GM18907 (cell line): ENCODE results near the gene USP6.
"Not testable (repeated sequence)": the region's sequence is repeated elsewhere in the genome, so short reads cannot be mapped to it uniquely, and the experiment has no call there.

ENCODE experiments used
- ATAC-seq: cut with Tn5 transposase; IDR thresholded peaks from one replicate; pipeline ENCODE4 v1.9.1; 2021; ENCODE audit warnings: mild to moderate bottlenecking, moderate library complexity; ENCODE audit not compliant: unreplicated experiment

USP6 gene

DNA sequence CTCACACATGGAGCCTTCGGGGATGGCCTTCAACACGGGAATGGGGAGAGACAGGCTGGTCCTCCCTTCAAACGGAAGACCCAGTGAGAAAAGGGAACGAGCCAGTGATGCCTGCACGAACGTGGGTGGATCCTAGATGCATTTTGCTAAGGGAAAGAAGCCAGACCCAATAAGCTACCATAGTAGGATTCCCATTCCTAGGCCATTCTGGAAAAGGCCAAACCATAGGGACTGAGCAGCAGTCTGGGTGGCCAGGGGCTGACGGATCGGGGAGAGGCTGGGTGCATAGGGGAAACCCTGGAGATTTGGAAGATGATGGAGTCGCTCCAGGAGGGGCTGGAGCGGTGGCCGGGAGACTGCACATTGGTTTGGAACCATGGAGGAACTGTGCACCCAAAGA is 18.7 kb downstream of the USP6 start:
- not testable (repeated sequence) for ATAC-seq

DNA sequence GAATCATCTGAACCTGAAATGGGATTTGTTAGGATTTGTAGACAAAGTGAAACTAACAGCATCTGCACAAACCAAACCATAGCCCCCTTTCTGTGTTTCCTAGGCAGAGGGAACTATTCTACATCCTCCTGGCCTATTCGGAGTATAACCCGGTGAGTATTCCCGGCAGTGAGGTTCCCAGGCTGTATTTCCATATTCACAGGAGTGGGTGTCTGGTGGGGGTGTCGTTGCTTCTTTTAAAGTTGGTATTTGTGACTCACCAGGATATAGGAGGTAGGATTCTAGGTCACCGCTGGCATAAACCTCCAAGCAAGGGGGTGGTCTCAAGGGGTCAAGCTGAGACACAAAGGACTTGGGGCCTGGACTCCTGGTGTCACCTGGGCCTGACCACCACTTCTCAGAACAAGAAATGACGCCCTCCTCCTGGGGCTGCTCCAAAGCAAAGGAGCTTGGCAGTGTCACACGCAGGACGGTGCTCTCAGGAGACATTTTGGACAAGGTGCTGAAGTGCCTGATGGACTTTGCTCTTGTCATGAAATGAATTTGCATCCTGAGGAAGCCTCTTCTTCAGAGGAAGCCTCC is 19.4 kb downstream of the USP6 start:
- not testable (repeated sequence) for ATAC-seq

DNA sequence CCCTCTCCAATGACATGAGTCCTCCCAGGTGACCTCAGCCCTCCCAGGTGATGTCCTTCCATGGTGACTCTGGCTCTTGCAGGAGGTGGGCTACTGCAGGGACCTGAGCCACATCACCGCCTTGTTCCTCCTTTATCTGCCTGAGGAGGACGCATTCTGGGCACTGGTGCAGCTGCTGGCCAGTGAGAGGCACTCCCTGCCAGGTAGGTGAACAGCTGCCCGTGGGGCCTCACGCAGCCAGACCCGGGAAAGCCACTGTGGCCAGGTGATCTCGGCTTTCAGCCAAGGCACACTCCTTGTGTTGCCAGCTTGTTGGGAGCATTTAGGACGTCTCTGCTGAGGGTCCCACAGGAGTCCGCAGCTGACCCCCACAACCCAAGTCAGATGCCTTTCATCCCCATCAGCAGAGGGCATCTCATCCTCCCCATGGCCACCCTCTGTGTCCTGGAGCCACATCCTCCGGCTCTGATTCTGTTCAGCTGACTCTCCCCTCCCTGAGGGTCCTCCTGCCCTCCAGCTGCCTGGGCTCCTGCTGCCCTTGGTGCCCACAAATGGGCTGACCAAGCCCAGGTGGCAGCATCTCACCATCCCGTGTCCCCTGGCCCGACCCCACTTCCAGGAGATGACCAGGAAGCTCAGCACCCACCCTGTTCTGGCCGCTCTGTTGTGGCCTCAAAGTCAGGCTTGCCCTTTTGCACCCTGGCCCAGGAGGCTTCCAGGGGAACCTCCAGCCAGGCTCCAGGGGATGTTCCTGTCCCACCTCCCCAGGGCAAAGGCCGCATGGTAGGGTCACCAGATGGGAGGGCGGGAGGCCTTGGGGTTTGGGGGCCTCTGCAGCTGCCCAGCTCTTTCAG is 20.1 kb downstream of the USP6 start:
- ATAC-seq = no peak

DNA sequence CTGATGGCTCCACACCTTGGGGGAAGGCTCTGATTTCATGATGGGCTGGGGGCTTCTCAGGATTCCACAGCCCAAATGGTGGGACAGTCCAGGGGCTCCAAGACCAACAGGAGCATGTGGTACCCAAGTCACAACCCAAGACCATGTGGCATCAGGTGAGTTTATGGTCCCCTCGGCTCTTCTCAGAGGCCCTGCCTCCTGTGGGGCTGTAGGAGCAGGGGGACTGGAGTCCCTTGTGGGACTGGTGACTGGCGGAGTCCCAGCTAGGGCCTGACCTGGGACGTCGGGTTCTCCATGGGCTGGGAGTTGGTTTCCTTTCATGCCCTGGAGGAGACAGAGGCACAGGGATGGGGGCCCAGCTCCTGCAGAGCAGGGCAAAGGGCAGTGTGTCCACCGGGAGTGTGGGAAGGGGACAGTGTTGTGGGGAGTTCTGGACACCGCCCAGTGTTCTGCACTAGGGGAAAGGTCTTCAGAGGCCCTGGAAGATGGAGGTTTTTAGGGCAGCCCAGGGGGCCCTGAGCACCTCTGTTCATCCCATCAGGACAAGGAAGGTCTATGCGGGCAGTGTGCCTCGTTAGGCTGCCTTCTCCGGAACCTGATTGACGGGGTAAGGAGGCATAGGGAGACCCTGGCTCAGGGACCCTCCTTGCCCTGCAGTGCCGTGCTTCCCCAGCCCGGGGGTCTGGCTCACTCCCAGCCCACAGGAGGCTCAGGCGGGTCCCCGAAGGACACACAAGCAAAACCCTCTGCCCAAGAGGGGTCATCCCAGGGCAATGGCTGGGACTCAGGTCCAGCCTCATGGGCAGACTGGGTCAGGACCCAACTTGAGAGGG is 21.0 kb downstream of the USP6 start:
- ATAC-seq = not testable (repeated sequence)

DNA sequence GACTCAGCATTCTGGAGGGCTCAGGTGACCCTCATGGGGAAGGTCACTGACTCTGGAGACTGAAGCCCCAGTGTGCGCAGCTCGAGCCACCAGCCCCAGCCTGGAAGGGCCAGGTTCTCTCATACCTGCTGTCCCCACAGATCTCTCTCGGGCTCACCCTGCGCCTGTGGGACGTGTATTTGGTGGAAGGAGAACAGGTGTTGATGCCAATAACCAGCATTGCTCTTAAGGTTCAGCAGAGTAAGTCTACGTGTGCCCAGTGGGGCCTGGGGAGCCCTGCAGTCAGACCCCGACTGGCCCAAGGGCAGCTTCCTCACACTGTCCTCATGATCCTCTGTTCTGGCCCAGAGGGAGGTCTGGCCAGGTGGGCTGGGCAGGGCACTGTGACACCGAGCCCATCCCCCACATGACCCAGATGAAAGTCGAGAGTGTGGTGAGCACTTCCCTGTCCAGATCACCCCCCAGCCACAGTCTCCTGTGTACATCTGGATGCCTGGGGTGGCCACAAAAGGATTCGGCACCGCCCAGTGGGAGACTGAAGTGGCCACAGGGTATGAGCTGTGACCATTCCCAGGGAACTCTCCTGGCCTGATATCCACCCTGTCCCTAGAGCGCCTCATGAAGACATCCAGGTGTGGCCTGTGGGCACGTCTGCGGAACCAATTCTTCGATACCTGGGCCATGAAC is 21.8 kb downstream of the USP6 start:
- not testable (repeated sequence) for ATAC-seq

DNA sequence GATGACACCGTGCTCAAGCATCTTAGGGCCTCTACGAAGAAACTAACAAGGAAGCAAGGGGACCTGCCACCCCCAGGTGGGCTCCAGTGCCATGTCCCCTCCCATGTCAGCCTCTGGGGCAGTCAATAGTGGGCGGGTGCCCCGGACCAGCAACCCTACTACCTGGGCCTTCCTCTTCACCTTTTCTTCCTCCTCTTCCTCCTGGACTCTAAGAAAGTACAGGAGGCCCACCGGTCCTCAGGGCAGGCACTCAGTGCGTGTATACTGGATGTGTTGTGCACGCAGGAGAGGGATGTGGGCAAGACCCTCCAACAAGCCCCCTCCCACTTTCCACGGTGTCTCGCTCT is 22.3 kb downstream of the USP6 start:
- not testable (repeated sequence) for ATAC-seq

DNA sequence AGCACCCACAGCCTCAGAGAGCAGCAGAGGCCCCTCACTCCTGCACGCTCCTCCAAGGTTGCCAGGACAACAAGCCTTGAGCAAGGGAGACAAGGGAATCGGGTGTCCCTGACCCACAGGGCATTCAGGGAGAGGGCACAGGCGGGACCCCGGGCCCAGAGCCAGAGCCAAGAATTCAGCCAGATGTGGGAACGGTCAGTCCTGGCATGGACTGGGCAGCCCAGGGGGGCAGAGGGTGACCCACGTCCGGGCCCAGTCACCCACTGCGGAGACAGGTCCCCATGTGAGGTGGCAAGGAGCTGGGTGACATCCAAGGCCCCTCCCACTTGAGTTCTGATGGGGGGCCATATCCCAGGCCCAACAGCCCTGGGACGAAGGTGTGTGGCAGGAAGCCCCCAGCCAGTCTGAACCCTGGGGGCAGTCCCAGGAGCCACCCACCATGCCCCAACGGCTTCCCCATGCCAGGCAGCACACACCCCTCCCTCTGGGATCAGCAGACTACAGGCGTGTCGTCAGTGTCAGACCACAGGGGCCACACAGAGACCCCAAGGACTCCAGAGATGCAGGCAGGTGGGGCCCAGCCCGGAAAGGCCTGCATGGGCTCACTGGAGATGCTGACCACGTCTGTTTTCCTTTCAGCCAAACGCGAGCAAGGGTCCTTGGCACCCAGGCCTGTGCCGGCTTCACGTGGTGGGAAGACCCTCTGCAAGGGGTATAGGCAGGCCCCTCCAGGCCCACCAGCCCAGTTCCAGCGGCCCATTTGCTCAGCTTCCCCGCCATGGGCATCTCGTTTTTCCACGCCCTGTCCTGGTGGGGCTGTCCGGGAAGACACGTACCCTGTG is 23.0 kb downstream of the USP6 start:
- ATAC-seq = no peak

- ATAC-seq = no peak
Observed at GRCh38 chr17:5139458-5139732, 23.6 kb downstream of the USP6 start.

DNA sequence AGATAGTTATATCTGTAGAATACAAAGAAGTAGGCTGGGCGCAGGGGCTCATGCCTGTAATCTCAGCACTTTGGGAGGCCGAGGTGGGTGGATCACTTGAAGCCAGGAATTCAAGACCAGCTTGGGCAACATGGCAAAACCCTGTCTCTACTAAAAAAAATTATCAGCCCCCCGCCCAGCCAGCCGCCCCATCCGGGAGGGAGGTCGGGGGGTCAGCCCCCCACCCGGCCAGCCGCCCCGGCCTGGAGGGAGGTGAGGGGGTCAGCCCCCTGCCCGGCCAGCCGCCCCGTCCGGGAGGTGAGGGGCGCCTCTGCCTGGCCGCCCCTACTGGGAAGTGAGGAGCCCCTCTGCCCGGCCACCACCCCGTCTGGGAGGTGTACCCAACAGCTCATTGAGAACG is 27.0 kb downstream of the USP6 start:
- ATAC-seq = not testable (repeated sequence)

GRCh38 chr17:5146122-5146521 is 30.3 kb downstream of the USP6 start:
- not testable (repeated sequence) for ATAC-seq

- not testable (repeated sequence) for ATAC-seq
Observed at GRCh38 chr17:5160702-5161101, 44.9 kb downstream of the USP6 start.

DNA sequence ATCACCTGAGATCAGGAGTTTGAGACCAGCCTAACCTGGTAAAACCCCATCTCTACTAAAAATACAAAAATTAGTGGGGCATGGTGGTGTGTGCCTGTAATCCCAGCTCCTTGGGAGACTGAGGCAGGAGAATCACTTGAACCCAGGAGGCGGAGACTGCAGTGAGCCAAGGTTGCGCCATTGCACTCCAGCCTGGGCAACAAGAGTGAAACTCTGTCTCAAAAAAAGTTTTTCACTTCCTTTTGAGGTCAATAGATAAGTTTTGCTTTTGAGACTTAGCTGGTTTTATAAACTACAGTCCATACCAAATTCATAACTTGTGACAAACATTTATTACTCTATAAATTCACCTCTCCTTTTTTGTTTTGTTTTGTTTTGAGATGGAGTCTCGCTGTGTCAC is 46.0 kb downstream of the USP6 start:
- ATAC-seq = not testable (repeated sequence)

DNA sequence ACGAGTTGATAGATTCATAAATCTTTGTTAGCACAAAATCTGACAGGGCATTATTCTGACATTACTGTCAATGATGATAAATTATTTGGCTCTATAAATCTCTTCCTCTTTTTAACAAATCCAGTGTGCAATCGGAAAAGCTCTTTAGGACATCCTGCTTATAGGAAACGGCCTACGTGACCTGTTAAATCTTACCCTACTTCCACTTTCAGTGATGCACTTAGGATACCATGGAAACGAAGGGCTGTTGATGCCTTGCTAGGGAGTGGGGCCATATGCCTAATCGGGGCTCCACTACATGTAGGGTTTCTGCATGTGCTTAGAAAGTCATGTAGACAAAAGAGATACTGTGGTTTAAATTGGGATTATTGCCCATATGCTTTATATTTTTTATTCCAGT is 48.6 kb downstream of the USP6 start:
- ATAC-seq = no peak

- not testable (repeated sequence) for ATAC-seq
Observed at GRCh38 chr17:5165791-5166564, 50.1 kb downstream of the USP6 start.

DNA sequence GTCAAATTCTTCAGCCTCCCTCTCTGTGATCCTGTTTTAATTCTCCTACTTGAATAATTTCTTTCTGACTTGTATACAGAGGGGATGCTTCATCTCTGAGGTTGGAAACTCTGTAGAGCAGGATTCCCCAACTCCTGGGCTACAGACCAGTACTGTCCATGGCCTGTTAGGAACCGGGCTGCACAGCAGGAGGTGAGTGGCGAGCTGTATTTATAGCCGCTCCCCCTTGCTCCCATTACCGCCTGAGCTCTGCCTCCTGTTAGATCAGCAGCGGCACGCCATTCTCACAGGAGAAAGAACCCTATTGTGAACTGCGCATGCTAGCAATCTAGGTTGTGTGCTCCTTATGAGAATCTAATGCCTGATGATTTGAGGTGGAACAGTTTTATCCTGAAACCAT is 59.2 kb downstream of the USP6 start:
- not testable (repeated sequence) for ATAC-seq

DNA sequence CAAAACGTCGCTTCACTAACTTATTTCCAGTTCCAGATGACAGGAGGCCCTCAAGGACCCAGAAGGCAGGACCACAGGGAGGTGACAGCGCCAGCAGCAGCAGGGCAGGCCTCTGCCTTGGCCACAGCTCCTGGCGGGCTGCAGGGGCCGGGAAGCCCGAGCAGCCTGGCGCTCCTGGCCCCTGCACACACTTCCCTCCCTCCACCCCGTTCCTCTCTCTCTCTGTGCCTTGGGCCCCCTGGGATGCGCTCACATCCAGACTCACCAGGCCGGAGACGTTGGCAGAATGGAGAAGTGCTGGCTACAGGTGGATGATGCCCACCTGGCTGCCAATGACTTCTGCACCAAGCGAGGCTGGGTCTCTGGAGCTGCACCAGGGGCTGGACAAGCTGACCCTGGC is 63.2 kb downstream of the USP6 start:
- no peak for ATAC-seq

DNA sequence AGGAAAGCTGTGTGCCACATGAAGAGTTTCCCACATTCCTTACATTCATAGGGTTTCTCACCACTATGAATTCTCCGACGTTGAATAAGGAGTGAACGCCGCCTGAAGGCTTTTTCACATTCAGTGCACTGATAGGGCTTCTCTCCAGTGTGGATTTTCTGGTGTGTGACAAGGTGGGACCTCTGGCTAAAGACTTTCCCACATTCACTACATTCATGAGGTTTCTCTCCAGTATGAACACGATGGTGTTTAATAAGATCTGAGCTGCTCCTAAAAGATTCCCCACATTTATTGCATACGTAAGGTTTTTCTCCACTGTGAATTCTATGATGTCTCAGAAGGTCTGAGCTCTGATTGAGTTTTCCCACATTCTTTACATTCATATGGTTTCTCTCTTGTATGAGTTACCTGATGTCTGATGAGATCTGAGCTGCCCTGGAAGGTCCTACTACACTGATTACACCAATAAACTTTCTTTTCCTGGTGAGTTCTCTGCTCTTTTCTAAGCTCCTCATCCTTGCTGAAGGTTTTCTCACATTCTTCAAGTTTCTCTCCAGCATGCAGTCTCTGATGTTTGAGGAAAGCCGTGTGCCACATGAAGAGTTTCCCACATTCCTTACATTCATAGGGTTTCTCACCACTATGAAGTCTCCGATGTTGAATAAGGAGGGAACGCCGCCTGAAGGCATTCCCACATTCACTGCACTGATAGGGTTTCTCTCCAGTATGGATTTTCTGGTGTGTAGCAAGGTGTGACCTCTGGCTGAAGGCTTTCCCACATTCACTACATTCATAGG is 65.9 kb downstream of the USP6 start:
- ATAC-seq = no peak

GRCh38 chr17:5182597-5183409 is 67.0 kb downstream of the USP6 start:
- ATAC-seq = no peak
